H1 (cell line): Measurements from ENCODE around the gene ZNF415. TPM values are rescaled to one million over a fixed set of nuclear protein-coding genes. Genes with fewer than 3 reads are reported as not detected.
A peak's percentile ranks its signal among the peaks of the same experiment; 100 is the strongest.

ENCODE experiments used
- CTCF ChIA-PET: fragments of 300-600 bp; sonication (Branson Sonifier 250); formaldehyde crosslinking; loops from one replicate; lab custom pipeline; 2021; ENCODE audit not compliant: partially characterized antibody; lab: Charles Lee
- POLR2A ChIA-PET: fragments of 300-600 bp; sonication (Branson Sonifier 250); formaldehyde crosslinking; loops from one replicate; lab custom pipeline; 2021; ENCODE audit warnings: inconsistent platforms; ENCODE audit not compliant: partially characterized antibody; lab: Charles Lee
- DNase-seq, 2 experiments: peaks; one replicate each; pipeline versions ENCODE4 v3.0.0 to v3.0.0-alpha.2; 2010 to 2022; ENCODE audit warnings: low spot score in 2 of 2, low read depth in 1 of 2, mixed read lengths in 1 of 2
- FAIRE-seq: peaks from 2 replicates; lab custom pipeline; 2011; peaks lifted over from hg19 to GRCh38; lab: Jason Lieb, UNC
- H2AFZ ChIP-seq: 2 replicates; pipeline ENCODE4 v1.8.1; 2012; ENCODE audit warnings: low read length, inconsistent platforms
- H2AK5ac ChIP-seq: 2 replicates; pipeline ENCODE4 v1.6.1; 2013; ENCODE audit warnings: low read depth, low read length
- H2BK120ac ChIP-seq: replicated peaks from 2 replicates; pipeline ENCODE3; 2013; ENCODE audit warnings: low read depth, low read length, inconsistent platforms
- H2BK12ac ChIP-seq: 2 replicates; pipeline ENCODE4 v1.6.1; 2013; ENCODE audit warnings: low read depth, low read length
- H2BK15ac ChIP-seq: 2 replicates; pipeline ENCODE4 v1.6.1; 2013; ENCODE audit warnings: low read length
- H2BK20ac ChIP-seq: 2 replicates; pipeline ENCODE4 v1.6.1; 2013; ENCODE audit warnings: low read length
- H2BK5ac ChIP-seq: 2 replicates; pipeline ENCODE4 v1.6.1; 2013; ENCODE audit warnings: low read depth, low read length
- H3K14ac ChIP-seq: 2 replicates; pipeline ENCODE4 v1.6.1; 2013; ENCODE audit warnings: inconsistent platforms; ENCODE audit not compliant: insufficient read length
- H3K18ac ChIP-seq: 2 replicates; pipeline ENCODE4 v1.6.1; 2013; ENCODE audit warnings: low read length; ENCODE audit errors: extremely low read depth
- H3K23ac ChIP-seq: 2 replicates; pipeline ENCODE4 v1.6.1; 2013; ENCODE audit warnings: inconsistent platforms; ENCODE audit not compliant: insufficient read length
- H3K23me2 ChIP-seq: 2 replicates; pipeline ENCODE4 v1.6.1; 2013; ENCODE audit warnings: low read depth, low read length
- H3K27ac ChIP-seq: 2 replicates; pipeline ENCODE4 v1.6.1; 2011; ENCODE audit warnings: low read depth, low read length, inconsistent platforms
- H3K27me3 ChIP-seq, 4 experiments: replicated peaks in 1 of 4; 1 replicate in 1 of 4; 2 replicates in 3 of 4; pipeline versions ENCODE4 v1.6.1 to v1.8.1; 2011 to 2013; ENCODE audit warnings: low read length in 3 of 4, mild to moderate bottlenecking in 3 of 4, inconsistent platforms in 2 of 4, mixed read lengths in 2 of 4, moderate library complexity in 1 of 4; ENCODE audit not compliant: control insufficient read depth in 3 of 4, insufficient read depth in 3 of 4; ENCODE audit errors: extremely low read depth in 1 of 4
- H3K36me3 ChIP-seq, 4 experiments: 2 replicates each; pipeline versions ENCODE4 v1.6.1 to v1.8.1; 2011 to 2013; ENCODE audit warnings: mild to moderate bottlenecking in 4 of 4, low read length in 3 of 4, moderate library complexity in 2 of 4, control low read depth in 1 of 4, inconsistent platforms in 1 of 4; ENCODE audit not compliant: insufficient read depth in 4 of 4, control insufficient read depth in 2 of 4
- H3K4ac ChIP-seq: replicated peaks from 2 replicates; pipeline ENCODE3; 2013; ENCODE audit warnings: low read length, low read depth, mixed read lengths, inconsistent platforms; ENCODE audit not compliant: insufficient read length
- H3K4me1 ChIP-seq, 4 experiments: replicated peaks in 1 of 4; 1 replicate in 1 of 4; 2 replicates in 3 of 4; pipeline versions ENCODE4 v1.6.1 to v1.8.1; 2011 to 2013; ENCODE audit warnings: low read length in 3 of 4, inconsistent platforms in 2 of 4, mixed read lengths in 1 of 4; ENCODE audit not compliant: insufficient read depth in 4 of 4, control insufficient read depth in 3 of 4
- H3K4me2 ChIP-seq, 2 experiments: 2 replicates each; pipeline versions ENCODE4 v1.6.1 to v1.8.1; 2011 to 2013; ENCODE audit warnings: low read depth in 2 of 2, low read length in 2 of 2, control low read depth in 1 of 2, inconsistent platforms in 1 of 2, mild to moderate bottlenecking in 1 of 2; ENCODE audit not compliant: insufficient read depth in 1 of 2
- H3K4me3 ChIP-seq, 4 experiments: fragments of 200-600, 300-600 bp in 1 of 4; sonication (generic), shearing (Covaris generic), sonication (Bioruptor Twin) in 1 of 4; 2 replicates each; pipeline versions ENCODE4 v1.5.1 to v1.8.1; 2011 to 2016; ENCODE audit warnings: low read length in 4 of 4, low read depth in 3 of 4, control low read depth in 2 of 4, inconsistent platforms in 2 of 4, mild to moderate bottlenecking in 2 of 4, mixed read lengths in 1 of 4, moderate library complexity in 1 of 4; ENCODE audit not compliant: insufficient read depth in 2 of 4; ENCODE audit errors: extremely low read depth in 1 of 4
- H3K56ac ChIP-seq: replicated peaks from 2 replicates; pipeline ENCODE3; 2013; ENCODE audit warnings: low read depth, mild to moderate bottlenecking, mixed read lengths, low read length, inconsistent platforms; ENCODE audit not compliant: insufficient read length
- H3K79me1 ChIP-seq: 2 replicates; pipeline ENCODE4 v1.6.1; 2013; ENCODE audit warnings: low read depth, low read length, control low read depth
- H3K79me2 ChIP-seq, 2 experiments: 2 replicates each; pipeline versions ENCODE4 v1.6.1 to v1.8.1; 2012 to 2013; ENCODE audit warnings: low read length in 2 of 2, mild to moderate bottlenecking in 2 of 2, inconsistent platforms in 1 of 2; ENCODE audit not compliant: insufficient read depth in 2 of 2, control insufficient read depth in 1 of 2
- H3K9ac ChIP-seq, 4 experiments: replicated peaks in 1 of 4; 1 replicate in 1 of 4; 2 replicates in 3 of 4; pipeline versions ENCODE4 v1.6.1 to v1.8.1; 2011 to 2013; ENCODE audit warnings: low read depth in 3 of 4, low read length in 3 of 4, control low read depth in 2 of 4, mild to moderate bottlenecking in 2 of 4, moderate library complexity in 2 of 4, inconsistent platforms in 1 of 4; ENCODE audit errors: extremely low read depth in 1 of 4
- H3K9me3 ChIP-seq, 2 experiments: 2 replicates each; pipeline versions ENCODE4 v1.6.1 to v1.8.1; 2012 to 2013; ENCODE audit warnings: mild to moderate bottlenecking in 2 of 2, moderate library complexity in 2 of 2, control low read depth in 1 of 2, inconsistent platforms in 1 of 2, low read depth in 1 of 2, low read length in 1 of 2, mixed read lengths in 1 of 2; ENCODE audit not compliant: insufficient read depth in 2 of 2
- H4K20me1 ChIP-seq, 2 experiments: replicated peaks in 1 of 2; 2 replicates each; pipeline versions ENCODE3 to v1.8.1; 2011 to 2013; ENCODE audit warnings: inconsistent platforms in 2 of 2, low read length in 2 of 2, mild to moderate bottlenecking in 1 of 2; ENCODE audit not compliant: insufficient read depth in 2 of 2, control insufficient read depth in 1 of 2
- H4K5ac ChIP-seq: 2 replicates; pipeline ENCODE4 v1.6.1; 2013; ENCODE audit warnings: low read length, low read depth, mixed read lengths, inconsistent platforms; ENCODE audit not compliant: insufficient read length
- H4K8ac ChIP-seq: 2 replicates; pipeline ENCODE4 v1.8.0; 2013; ENCODE audit warnings: mild to moderate bottlenecking, moderate library complexity, low read length, inconsistent platforms; ENCODE audit not compliant: insufficient read depth; ENCODE audit errors: extremely low read depth
- H4K91ac ChIP-seq: replicated peaks from 2 replicates; pipeline ENCODE3; 2013; ENCODE audit warnings: low read length, mixed read lengths, inconsistent platforms; ENCODE audit not compliant: insufficient read length
- SIRT6 ChIP-seq: IDR thresholded peaks from one replicate; pipeline ENCODE4 v1.7.1; 2012; ENCODE audit warnings: low read length, inconsistent platforms
- TAF1 ChIP-seq: IDR thresholded peaks from 2 replicates; pipeline ENCODE4 v1.6.1; 2011; ENCODE audit warnings: mild to moderate bottlenecking, low read depth, low read length
- WGBS, 2 experiments: shearing (Covaris generic) in 1 of 2; methylation state at CpG; one replicate each; pipeline versions ENCODE4 v1.1.6 to v1.1.7; 2013 to 2015; ENCODE audit warnings: low lambda C conversion rate in 2 of 2, mixed read lengths in 2 of 2, inconsistent platforms in 1 of 2, low coverage in 1 of 2, missing lambda C conversion rate in 1 of 2; ENCODE audit not compliant: insufficient replicate concordance in 2 of 2, insufficient coverage in 1 of 2, insufficient read length in 1 of 2; ENCODE audit errors: extremely low coverage in 1 of 2, missing lambda C conversion rate in 1 of 2; 5-methylcytosine and 5-hydroxymethylcytosine counted together
- polyA plus RNA-seq, 7 experiments: library from polyadenylated mRNA; depleted of rRNA in 3 of 7; stranded (reverse) in 5 of 7; unstranded in 2 of 7; fragments of >200 nt in 5 of 7; fragments of 200-250 nt in 2 of 7; gene quantifications; 1 replicate in 5 of 7; 2 replicates in 1 of 7; 4 replicates in 1 of 7; pipeline versions ENCODE4 v1.2.1 to v1.2.3, GENCODE V29; 2011 to 2013; ENCODE audit warnings: missing spikeins in 2 of 7, mixed read lengths in 2 of 7
- total RNA-seq: library from RNA; stranded (reverse); fragmentation: NEBNext Ultra II Directional; extraction: Animal tissue kit (Norgen Biotek cat#: 25700); gene quantifications from 2 replicates; pipeline ENCODE4 v1.2.1, GENCODE V29; 2021

The ZNF415 gene
- total and polyA plus RNA-seq, 2 of the 8 experiments (the other 6 are each of a cell fraction or from before 2014, with no cell fraction given) = 5.8 to 9.7 TPM

DNA sequence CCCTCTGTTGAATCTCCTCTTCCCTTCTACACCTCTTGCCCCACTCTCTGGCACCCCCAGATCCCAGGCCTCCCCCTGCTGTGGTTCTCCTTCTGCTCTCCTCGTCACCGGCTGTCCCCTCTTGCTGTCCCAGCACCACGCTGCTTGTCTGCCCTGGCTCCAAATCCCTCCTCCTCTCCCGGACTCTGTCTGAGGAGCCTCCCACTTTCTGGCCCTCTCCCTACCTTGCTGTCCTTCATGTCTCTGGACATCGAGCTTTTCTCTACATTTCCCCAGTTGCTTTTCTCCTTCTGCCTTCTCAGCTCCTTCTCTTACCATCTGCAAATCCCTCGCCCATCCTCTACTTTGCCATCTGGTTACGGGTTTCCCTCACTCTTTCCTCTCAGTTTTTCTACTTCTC, 24.9 kb upstream of the ZNF415 start:
- peaks cover 0 to 4% of the 10 kb centered on the region in 2 experiments; a peak in 1 of 4 replicates for H3K79me2 ChIP-seq
- H3K9me3 ChIP-seq = peaks cover 3 to 8% of the 10 kb centered on the region in 2 experiments; a peak in 3 of 4 replicates
- no peak overlapping the region for H4K91ac ChIP-seq
- H3K23me2 ChIP-seq = peaks cover 10% of the 10 kb centered on the region; the same call in 1 of the 2 replicates
- H3K4ac ChIP-seq = no peak overlapping the region
- H2BK5ac ChIP-seq = no peak overlapping the region
- peaks cover 3% of the 10 kb centered on the region; the same call in 1 of the 2 replicates for H3K79me1 ChIP-seq
- H2BK12ac ChIP-seq = no peak overlapping the region
- CTCF ChIA-PET = interaction anchor here (0.8 kb wide), 1 partner anchor 12 kb away, joined by 3 read pairs; no protein-coding TSS in a partner anchor
- TF ChIP-seq TAF1 = 0 out of 2 replicates have a peak, but pooled peaks have one; percentile 20
- TF ChIP-seq SIRT6 = no peak
- TF ChIP-seq, all 59 proteins: peak for 1
- no peak overlapping the region for H2BK20ac ChIP-seq
- DNase-seq = peak in 1 of 2 experiments; percentile 47
- no peak overlapping the region for H2AFZ ChIP-seq
- H4K8ac ChIP-seq = no peak overlapping the region
- no peak overlapping the region for H3K56ac ChIP-seq
- no peak overlapping the region for H3K23ac ChIP-seq
- peaks cover 0 to 4% (median 2%) of the 10 kb centered on the region in 4 experiments; a peak in 1 of 8 replicates for H3K36me3 ChIP-seq
- no peak for FAIRE-seq
- no peak overlapping the region for H3K14ac ChIP-seq
- no peaks in the 10 kb centered on the region for H3K27me3 ChIP-seq
- H3K9ac ChIP-seq = peak overlapping the region in 1 of 4 experiments; percentile 60; a peak in 3 of 7 replicates
- H3K4me1 ChIP-seq = peaks cover 0 to 2% (median 0%) of the 10 kb centered on the region in 4 experiments; a peak in 1 of 7 replicates
- peak overlapping the region; percentile 77 to 96 for H3K4me2 ChIP-seq
- POLR2A ChIA-PET = interaction anchor here (1.0 to 2.6 kb wide), 3 partner anchors 11 to 56 kb away, joined by 3 to 8 read pairs (median 6); no protein-coding TSS in a partner anchor
- H3K4me3 ChIP-seq = peak overlapping the region; percentile 47 to 67 (median 58)
- H4K5ac ChIP-seq = no peak overlapping the region
- no peak overlapping the region for H3K27ac ChIP-seq
- WGBS, 2 experiments = 34% methylated on average over 7 of the region's 7 CpGs; no CpG with 5 or more reads in 1 of the 2 experiments
- H2BK15ac ChIP-seq = no peak overlapping the region
- peak overlapping the region; percentile 65; the same call in 1 of the 2 replicates for H2AK5ac ChIP-seq
- H3K18ac ChIP-seq = no peak overlapping the region
- H4K20me1 ChIP-seq = peaks cover 0 to 5% of the 10 kb centered on the region in 2 experiments
- no peak overlapping the region for H2BK120ac ChIP-seq
